A549 (cell line): ENCODE results near the gene ZNHIT2. TPM values are rescaled to one million over a fixed set of nuclear protein-coding genes. Genes with fewer than 3 reads are reported as not detected.

Experiments used
- CBX2 ChIP-seq: fragments of 200-600 bp; sonication (generic); IDR thresholded peaks from 2 replicates; pipeline ENCODE4 v1.6.1; 2016; ENCODE audit warnings: low read depth, mild to moderate bottlenecking, borderline replicate concordance
- CHD4 ChIP-seq: fragments of 200-600 bp; sonication (generic); IDR thresholded peaks from 2 replicates; pipeline ENCODE4 v1.6.1; 2016; ENCODE audit warnings: antibody characterized with exemption, mild to moderate bottlenecking, borderline replicate concordance
- EHF ChIP-seq: fragments of 250-450 bp; sonication (Bioruptor Pico); IDR thresholded peaks from 2 replicates; pipeline ENCODE4 v1.5.0; 2020; ENCODE audit warnings: mild to moderate bottlenecking
- EHMT2 ChIP-seq: fragments of 200-600 bp; sonication (generic); IDR thresholded peaks from 2 replicates; pipeline ENCODE4 v1.6.1; 2016; ENCODE audit warnings: antibody characterized with exemption, low read depth, mild to moderate bottlenecking, moderate library complexity
- ESRRA ChIP-seq: fragments of 150-350 bp; IDR thresholded peaks from 2 replicates; pipeline ENCODE4 v1.6.1; 2014; ENCODE audit warnings: mild to moderate bottlenecking, low read length, borderline replicate concordance
- FOSB ChIP-seq: fragments of 250-450 bp; sonication (Bioruptor Pico); IDR thresholded peaks from 2 replicates; pipeline ENCODE4 v1.5.0; 2020; ENCODE audit warnings: mild to moderate bottlenecking, moderate library complexity
- FOSL2 ChIP-seq, 2 experiments: fragments of 450-650 bp in 1 of 2; fragments of >200 bp in 1 of 2; sonication (Bioruptor Twin) in 1 of 2; formaldehyde crosslinking; IDR thresholded peaks; 2 replicates each; pipeline versions ENCODE4 v1.5.0 to v1.6.1; 2016 to 2020; ENCODE audit warnings: mild to moderate bottlenecking in 1 of 2, moderate library complexity in 1 of 2
- GATA3 ChIP-seq: IDR thresholded peaks from 2 replicates; pipeline ENCODE4 v1.6.1; 2012; ENCODE audit warnings: borderline replicate concordance
- HDAC2 ChIP-seq: fragments of 200-600 bp; sonication (generic); IDR thresholded peaks from 2 replicates; pipeline ENCODE4 v1.6.1; 2016
- HOXA7 ChIP-seq: fragments of 250-450 bp; sonication (Bioruptor Pico); IDR thresholded peaks from 2 replicates; pipeline ENCODE4 v1.5.0; 2020; ENCODE audit warnings: mild to moderate bottlenecking, moderate library complexity
- HOXB5 ChIP-seq: fragments of 250-450 bp; sonication (Bioruptor Pico); IDR thresholded peaks from 2 replicates; pipeline ENCODE4 v1.5.0; 2020; ENCODE audit warnings: mild to moderate bottlenecking, moderate library complexity
- JUN ChIP-seq, 2 experiments: fragments of >200 bp; sonication (Bioruptor Twin); formaldehyde crosslinking; IDR thresholded peaks; 2 replicates in 1 of 2; 3 replicates in 1 of 2; pipeline ENCODE4 v1.6.1; 2016 to 2017
- JUNB ChIP-seq: fragments of >200 bp; sonication (Bioruptor Twin); formaldehyde crosslinking; IDR thresholded peaks from 2 replicates; pipeline ENCODE4 v1.6.1; 2016
- KDM1A ChIP-seq: fragments of 200-600 bp; sonication (generic); IDR thresholded peaks from 2 replicates; pipeline ENCODE4 v1.6.1; 2016; ENCODE audit warnings: low read depth, mild to moderate bottlenecking
- MAFK ChIP-seq: fragments of 450-650 bp; IDR thresholded peaks from 2 replicates; pipeline ENCODE4 v1.6.1; 2014; ENCODE audit not compliant: partially characterized antibody
- MYC ChIP-seq: IDR thresholded peaks from 2 replicates; pipeline ENCODE4 v1.6.1; 2012; ENCODE audit warnings: mild to moderate bottlenecking, inconsistent platforms, low read length, improper control_type of control experiment, borderline replicate concordance
- NFE2L2 ChIP-seq: fragments of 150-350 bp; conservative IDR thresholded peaks from 2 replicates; pipeline ENCODE4 v1.6.1; 2014; ENCODE audit warnings: low read length
- NPAS2 ChIP-seq: fragments of 250-450 bp; sonication (Bioruptor Pico); IDR thresholded peaks from 2 replicates; pipeline ENCODE4 v1.8.0; 2022; ENCODE audit warnings: mild to moderate bottlenecking, moderate library complexity, borderline replicate concordance
- NR3C1 ChIP-seq: fragments of >200 bp; sonication (Bioruptor Twin); formaldehyde crosslinking; IDR thresholded peaks from 3 replicates; pipeline ENCODE4 v1.6.1; 2017
- PHF8 ChIP-seq: fragments of 200-600 bp; sonication (generic); IDR thresholded peaks from 2 replicates; pipeline ENCODE4 v1.6.1; 2016; ENCODE audit warnings: low read depth, mild to moderate bottlenecking, antibody characterized with exemption, moderate library complexity, borderline replicate concordance
- SREBF2 ChIP-seq: fragments of 450-650 bp; IDR thresholded peaks from 2 replicates; pipeline ENCODE4 v1.6.1; 2014; ENCODE audit warnings: mild to moderate bottlenecking, moderate library complexity
- TFCP2L1 ChIP-seq: fragments of 250-450 bp; sonication (Bioruptor Pico); IDR thresholded peaks from 2 replicates; pipeline ENCODE4 v1.5.0; 2021; ENCODE audit warnings: mild to moderate bottlenecking
- TP53 ChIP-seq: fragments of 250-450 bp; sonication (Bioruptor Pico); IDR thresholded peaks from 2 replicates; pipeline ENCODE4 v1.5.0; 2021; ENCODE audit warnings: mild to moderate bottlenecking, moderate library complexity
- ZFP36 ChIP-seq: fragments of 450-650 bp; IDR thresholded peaks from 2 replicates; pipeline ENCODE4 v1.6.1; 2014; ENCODE audit warnings: borderline replicate concordance; ENCODE audit not compliant: partially characterized antibody
- ZNF302 ChIP-seq: fragments of 250-450 bp; sonication (Bioruptor Pico); IDR thresholded peaks from 2 replicates; pipeline ENCODE4 v1.9.0; 2021; ENCODE audit warnings: inconsistent platforms, mild to moderate bottlenecking, moderate library complexity
- polyA plus RNA-seq, 4 experiments: library from polyadenylated mRNA; depleted of rRNA in 3 of 4; stranded (reverse); fragments of >200 nt; fragmentation: RNase III in 1 of 4; extraction: RNeasy Plus Mini Kit Qiagen cat#74134 plus additional on column Dnase treatment in 1 of 4; gene quantifications; 2 replicates in 3 of 4; 3 replicates in 1 of 4; pipeline ENCODE4 v1.2.3, GENCODE V29; 2011 to 2017
- TF ChIP-seq, protein P1 (sequence below): fragments of 450-650 bp; IDR thresholded peaks from 2 replicates; pipeline ENCODE4 v1.6.1; 2014; ENCODE audit warnings: antibody characterized with exemption
- TF ChIP-seq, protein P2 (sequence below): IDR thresholded peaks from 2 replicates; pipeline ENCODE4 v1.6.1; 2012; ENCODE audit warnings: low read depth, borderline replicate concordance
- TF ChIP-seq, protein P3 (sequence below): fragments of >200 bp; sonication (Bioruptor Twin); formaldehyde crosslinking; IDR thresholded peaks from 2 replicates; pipeline ENCODE4 v1.6.1; 2016
- TF ChIP-seq, protein P4 (sequence below): fragments of >200 bp; sonication (Bioruptor Twin); formaldehyde crosslinking; IDR thresholded peaks from 3 replicates; pipeline ENCODE4 v1.5.1; 2016

The ZNHIT2 gene
- polyA plus RNA-seq, 2 of the 4 experiments (the other 2 are of a cell fraction) = 5.5 to 13.5 TPM

DNA sequence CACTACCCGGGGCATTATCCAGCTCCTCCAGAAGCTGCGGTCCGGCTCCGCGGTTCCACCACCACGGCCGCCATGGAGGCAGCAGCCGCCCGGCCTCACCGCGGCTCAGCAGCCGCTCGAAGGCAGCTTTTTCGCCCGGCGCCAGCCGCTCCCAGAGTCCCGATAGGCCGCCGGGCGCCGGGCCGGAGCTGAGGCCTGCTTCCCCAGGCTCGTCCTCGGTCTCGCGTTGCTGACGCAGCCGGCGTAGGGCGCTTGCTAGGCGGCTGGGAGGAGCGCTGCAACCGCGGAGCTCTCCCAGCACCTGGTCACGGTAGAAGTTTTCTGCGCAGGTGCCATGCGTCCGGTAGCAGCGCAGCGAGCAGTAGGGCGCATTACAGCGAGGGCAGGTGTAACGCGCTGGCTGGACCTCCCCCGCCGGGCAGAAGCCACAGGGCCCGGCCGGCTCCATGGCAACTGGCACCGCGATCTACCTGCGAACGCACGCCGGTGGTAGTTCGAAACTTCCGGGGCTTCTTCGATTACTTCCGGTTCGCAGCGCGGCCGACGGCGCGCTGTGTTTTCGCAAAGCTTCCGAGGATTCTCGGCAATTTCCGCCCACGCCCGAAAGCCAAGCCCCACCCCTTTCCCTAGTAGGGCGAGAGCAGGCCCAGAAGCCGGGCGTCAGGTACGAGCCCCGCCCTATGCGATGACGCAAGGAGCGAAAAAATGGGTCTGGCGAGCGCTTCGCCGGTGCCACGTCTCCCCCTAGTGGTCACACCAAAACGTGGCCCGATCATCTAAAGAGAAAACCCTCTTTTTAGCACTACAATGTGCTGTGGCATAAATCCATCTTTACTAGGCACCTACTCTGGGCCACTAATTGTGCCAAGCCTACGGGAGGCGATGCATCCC lies at the start of gene ZNHIT2 (continued):
- TF ChIP-seq TFCP2L1 (CRISPR knock-in tag) (no peak), MAFK (no peak), KDM1A (no peak), EHF (CRISPR knock-in tag) (no peak), MYC (peak; percentile 66; the same call in 1 of the 2 replicates), NR3C1 (no peak), ZFP36 (no peak), TP53 (CRISPR knock-in tag) (peak; percentile 79; the same call in 1 of the 2 replicates), HOXB5 (CRISPR knock-in tag) (no peak), SREBF2 (no peak), NPAS2 (CRISPR knock-in tag) (no peak), CBX2 (no peak), HOXA7 (no peak; the same call in none of the 2 replicates), CHD4 (no peak), ESRRA (no peak), PHF8 (peak; percentile 98), EHMT2 (no peak), FOSL2 (IDR thresholded peaks at IDR 0.05) (no peak), FOSL2 (CRISPR knock-in tag; IDR thresholded peaks at IDR 0.05) (peak; percentile 42; the same call in 1 of the 2 replicates), GATA3 (peak; percentile 46; the same call in 1 of the 2 replicates), ZNF302 (no peak), JUN (IDR thresholded peaks at IDR 0.05) (peak; percentile 81 to 93), NFE2L2 (no peak), FOSB (CRISPR knock-in tag) (no peak), JUNB (no peak), HDAC2 (no peak)
- TF ChIP-seq, protein P1, sequence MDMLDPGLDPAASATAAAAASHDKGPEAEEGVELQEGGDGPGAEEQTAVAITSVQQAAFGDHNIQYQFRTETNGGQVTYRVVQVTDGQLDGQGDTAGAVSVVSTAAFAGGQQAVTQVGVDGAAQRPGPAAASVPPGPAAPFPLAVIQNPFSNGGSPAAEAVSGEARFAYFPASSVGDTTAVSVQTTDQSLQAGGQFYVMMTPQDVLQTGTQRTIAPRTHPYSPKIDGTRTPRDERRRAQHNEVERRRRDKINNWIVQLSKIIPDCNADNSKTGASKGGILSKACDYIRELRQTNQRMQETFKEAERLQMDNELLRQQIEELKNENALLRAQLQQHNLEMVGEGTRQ = 0 out of 2 replicates have a peak, but pooled peaks have one; percentile 9
- TF ChIP-seq, protein P2, sequence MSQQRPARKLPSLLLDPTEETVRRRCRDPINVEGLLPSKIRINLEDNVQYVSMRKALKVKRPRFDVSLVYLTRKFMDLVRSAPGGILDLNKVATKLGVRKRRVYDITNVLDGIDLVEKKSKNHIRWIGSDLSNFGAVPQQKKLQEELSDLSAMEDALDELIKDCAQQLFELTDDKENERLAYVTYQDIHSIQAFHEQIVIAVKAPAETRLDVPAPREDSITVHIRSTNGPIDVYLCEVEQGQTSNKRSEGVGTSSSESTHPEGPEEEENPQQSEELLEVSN = 0 out of 2 replicates have a peak, but pooled peaks have one; percentile 48
- TF ChIP-seq, protein P3, sequence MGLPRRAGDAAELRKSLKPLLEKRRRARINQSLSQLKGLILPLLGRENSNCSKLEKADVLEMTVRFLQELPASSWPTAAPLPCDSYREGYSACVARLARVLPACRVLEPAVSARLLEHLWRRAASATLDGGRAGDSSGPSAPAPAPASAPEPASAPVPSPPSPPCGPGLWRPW = no peak
- TF ChIP-seq, protein P4, sequence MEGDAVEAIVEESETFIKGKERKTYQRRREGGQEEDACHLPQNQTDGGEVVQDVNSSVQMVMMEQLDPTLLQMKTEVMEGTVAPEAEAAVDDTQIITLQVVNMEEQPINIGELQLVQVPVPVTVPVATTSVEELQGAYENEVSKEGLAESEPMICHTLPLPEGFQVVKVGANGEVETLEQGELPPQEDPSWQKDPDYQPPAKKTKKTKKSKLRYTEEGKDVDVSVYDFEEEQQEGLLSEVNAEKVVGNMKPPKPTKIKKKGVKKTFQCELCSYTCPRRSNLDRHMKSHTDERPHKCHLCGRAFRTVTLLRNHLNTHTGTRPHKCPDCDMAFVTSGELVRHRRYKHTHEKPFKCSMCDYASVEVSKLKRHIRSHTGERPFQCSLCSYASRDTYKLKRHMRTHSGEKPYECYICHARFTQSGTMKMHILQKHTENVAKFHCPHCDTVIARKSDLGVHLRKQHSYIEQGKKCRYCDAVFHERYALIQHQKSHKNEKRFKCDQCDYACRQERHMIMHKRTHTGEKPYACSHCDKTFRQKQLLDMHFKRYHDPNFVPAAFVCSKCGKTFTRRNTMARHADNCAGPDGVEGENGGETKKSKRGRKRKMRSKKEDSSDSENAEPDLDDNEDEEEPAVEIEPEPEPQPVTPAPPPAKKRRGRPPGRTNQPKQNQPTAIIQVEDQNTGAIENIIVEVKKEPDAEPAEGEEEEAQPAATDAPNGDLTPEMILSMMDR = peak; percentile 88
